ENCODE measurements around the gene RMND5A.
"Not testable (repeated sequence)": the region's sequence is repeated elsewhere in the genome, so short reads cannot be mapped to it uniquely, and the experiment has no call there.

- not testable (repeated sequence) for TF ChIP-seq CTCF (IDR thresholded peaks at IDR 0.05; ENCODE audit: insufficient read depth, low read length, poor library complexity, severe bottlenecking); EZH2phosphoT487 (conservative IDR thresholded peaks at IDR 0.05; ENCODE audit: low read length)
Observed at GRCh38 chr2:86733528-86733927, 13.4 kb downstream of the RMND5A start.

Measured in SU-DHL-6 (cell line).